NCI-H82 treated with DMSO at 0.1 percent for 48 hours (cell line): Measurements from ENCODE around the gene ERBB4.
"Not testable (repeated sequence)": the region's sequence is repeated elsewhere in the genome, so short reads cannot be mapped to it uniquely, and the experiment has no call there.

Experiments
- DNase-seq: peaks from one replicate; lab custom pipeline; 2025; ENCODE audit not compliant: unreplicated experiment; lab: John Stamatoyannopoulos, UW

ERBB4 gene

GRCh38 chr2:211756266-211756665, 782.3 kb downstream of the ERBB4 start:
- no peak for DNase-seq

DNA sequence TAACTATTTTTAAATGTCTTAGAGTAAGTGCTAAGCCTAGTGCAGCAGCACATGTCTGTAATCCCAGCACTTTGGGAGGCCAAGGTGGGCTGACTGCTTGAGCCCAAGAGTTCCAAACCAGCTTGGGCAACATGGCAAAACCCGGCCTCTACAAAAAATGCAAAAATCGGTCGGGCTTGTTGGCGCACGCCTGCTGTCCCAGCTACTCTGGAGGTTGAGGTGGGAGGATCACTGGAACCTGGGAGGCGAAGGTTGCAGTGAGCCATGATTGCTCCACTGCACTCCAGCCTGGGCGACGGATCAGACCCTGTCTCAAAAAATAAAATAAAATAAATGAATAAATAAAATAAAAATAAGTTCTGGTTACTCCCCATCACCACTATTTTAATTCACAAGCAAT, 783.4 kb downstream of the ERBB4 start:
- DNase-seq = no peak

GRCh38 chr2:211751848-211752247, 786.8 kb downstream of the ERBB4 start:
- DNase-seq = peak; percentile 69

DNA sequence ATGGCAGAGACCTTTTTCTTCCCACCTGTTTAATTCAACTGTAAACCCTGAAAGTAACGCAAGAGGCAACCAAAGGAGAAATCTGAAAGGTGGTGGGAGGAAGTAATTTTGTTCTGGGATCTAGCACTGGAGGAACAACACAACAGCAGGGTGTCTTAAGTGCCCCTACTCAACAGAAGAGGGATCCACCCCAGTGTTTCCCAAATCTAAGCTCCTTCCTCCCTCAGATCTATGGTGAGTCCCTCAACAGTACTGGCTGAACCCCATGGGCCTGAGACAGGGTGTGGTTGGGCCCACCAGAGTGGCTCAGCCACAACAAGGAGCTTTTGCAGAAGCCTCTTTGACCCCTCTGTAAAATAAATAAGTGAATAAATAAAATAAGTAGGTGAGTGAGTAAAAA, 790.3 kb downstream of the ERBB4 start:
- no peak for DNase-seq

GRCh38 chr2:211745295-211746097, 793.1 kb downstream of the ERBB4 start:
- DNase-seq = peak; percentile 54

- DNase-seq = no peak
Measured at GRCh38 chr2:211744379-211744778, 794.2 kb downstream of the ERBB4 start.

- DNase-seq = peak; percentile 36
Measured at GRCh38 chr2:211741966-211742365, 796.6 kb downstream of the ERBB4 start.

- no peak for DNase-seq
Measured at GRCh38 chr2:211737282-211737681, 801.3 kb downstream of the ERBB4 start.

DNA sequence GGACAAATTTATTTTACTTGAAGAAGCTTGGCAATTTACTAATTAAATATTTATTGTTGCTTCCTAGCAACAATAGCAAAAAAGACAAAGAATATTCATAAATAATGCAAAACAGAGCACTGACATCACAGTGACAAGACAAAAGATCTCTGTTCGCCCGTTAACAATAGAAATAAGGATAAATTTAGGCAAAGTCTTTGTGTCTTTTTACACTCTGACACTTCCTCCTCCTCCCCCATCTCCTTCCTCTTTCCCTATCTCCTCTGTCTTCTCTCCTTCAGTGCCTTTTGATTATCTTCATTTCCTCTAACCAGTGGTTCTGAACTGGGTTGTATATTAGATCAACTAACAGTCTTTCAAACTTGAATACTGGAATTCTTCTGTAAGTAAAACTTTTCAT, 808.4 kb downstream of the ERBB4 start:
- DNase-seq = no peak

DNA sequence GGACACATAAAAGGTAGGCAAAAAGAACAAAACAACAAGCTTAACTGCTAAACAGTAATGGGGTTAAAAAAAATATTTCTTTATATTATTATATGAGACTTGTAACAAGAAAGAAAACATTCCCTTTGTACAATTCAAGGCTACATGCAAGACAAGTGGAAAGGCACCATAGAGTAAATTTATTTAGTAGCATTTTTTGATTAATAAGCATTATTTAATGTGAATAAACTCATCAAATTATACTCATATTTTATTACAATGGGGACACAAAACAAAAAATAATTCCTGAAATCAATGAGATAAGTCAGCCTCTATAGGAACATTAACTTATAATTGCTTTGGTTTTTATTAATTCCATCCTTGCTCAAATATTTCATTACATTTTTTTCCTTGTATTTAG, 809.2 kb downstream of the ERBB4 start:
- no peak for DNase-seq

GRCh38 chr2:211724933-211725332, 813.7 kb downstream of the ERBB4 start:
- DNase-seq = no peak

GRCh38 chr2:211723398-211723797, 815.2 kb downstream of the ERBB4 start:
- no peak for DNase-seq

- DNase-seq = no peak
Measured at GRCh38 chr2:211722928-211723327, 815.7 kb downstream of the ERBB4 start.

GRCh38 chr2:211721874-211722273, 816.7 kb downstream of the ERBB4 start:
- not testable (repeated sequence) for DNase-seq

DNA sequence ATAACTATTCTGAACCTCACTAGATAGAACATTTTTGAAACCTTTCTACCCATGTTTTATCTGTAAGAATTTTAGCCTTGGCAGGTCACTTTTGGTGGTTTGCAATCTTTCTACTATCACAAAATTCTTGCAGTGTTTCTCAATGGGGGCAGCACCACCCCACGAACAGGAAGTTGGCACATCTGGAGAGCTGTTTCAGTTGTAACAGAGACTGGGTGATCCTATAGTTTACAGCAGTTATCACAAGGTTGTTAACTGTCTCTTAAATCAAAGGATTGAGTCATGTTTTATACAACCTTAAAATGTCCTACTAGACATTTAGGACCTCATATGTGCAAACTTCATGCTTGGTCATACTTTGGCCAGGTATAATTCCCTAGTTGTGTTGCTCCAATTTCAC, 829.2 kb downstream of the ERBB4 start:
- DNase-seq = no peak

DNA sequence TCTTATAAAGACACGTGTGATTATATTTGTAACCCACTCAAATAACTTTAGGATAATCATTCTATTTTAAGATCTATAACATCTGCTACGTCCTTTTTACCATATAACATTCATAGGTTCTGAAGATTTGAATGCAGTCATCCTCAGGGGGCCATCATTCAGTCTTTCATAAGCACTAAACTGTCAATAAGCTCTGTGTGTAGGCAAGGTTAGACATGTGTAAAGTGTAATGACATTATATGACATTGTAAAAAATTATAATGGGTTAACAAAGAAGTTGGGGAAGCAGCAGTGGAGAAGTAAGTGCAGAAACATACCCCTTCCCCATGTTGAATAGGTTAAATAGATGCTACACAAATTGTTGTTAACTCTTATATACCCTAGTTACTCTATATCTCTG, 845.9 kb downstream of the ERBB4 start:
- DNase-seq = no peak

GRCh38 chr2:211690736-211691135, 847.9 kb downstream of the ERBB4 start:
- no peak for DNase-seq

DNA sequence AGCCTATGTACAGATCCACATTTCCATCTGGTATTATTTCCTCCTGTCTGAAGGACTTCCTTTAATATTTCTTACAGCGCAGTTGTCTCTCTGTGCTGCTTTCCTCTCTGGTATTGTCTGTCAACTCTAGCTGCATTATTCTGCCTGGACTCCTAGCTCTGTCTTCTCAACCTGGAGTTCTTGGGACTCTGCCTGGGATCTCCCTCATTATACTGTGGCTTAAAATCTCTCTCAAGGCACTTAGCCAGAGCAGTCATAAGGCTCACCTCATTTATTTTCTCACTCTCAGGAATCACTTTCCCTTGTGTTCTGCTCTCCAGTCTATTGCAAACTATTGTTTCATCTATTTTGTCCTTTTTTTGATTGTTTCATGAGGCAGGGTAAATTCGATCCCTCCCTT, 850.4 kb downstream of the ERBB4 start:
- DNase-seq = no peak

DNA sequence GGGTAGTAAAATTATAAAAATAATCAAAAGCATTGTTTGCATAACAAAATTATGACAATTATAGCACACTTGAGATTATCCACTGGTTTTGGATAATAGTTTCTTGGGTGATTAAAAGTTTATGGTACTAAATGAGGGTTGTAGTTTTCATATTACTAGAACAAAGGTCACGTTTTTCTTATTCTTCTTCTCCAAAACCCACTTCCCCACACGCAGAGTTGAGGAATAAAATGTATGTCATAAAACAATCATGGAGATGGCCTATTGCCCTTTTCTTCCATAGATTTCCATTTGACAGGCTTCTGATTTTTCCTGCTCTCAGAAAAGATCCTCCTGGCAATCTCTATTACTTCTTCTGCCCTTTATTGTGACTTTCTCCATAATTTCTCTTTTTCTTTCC, 863.9 kb downstream of the ERBB4 start:
- DNase-seq = no peak

DNA sequence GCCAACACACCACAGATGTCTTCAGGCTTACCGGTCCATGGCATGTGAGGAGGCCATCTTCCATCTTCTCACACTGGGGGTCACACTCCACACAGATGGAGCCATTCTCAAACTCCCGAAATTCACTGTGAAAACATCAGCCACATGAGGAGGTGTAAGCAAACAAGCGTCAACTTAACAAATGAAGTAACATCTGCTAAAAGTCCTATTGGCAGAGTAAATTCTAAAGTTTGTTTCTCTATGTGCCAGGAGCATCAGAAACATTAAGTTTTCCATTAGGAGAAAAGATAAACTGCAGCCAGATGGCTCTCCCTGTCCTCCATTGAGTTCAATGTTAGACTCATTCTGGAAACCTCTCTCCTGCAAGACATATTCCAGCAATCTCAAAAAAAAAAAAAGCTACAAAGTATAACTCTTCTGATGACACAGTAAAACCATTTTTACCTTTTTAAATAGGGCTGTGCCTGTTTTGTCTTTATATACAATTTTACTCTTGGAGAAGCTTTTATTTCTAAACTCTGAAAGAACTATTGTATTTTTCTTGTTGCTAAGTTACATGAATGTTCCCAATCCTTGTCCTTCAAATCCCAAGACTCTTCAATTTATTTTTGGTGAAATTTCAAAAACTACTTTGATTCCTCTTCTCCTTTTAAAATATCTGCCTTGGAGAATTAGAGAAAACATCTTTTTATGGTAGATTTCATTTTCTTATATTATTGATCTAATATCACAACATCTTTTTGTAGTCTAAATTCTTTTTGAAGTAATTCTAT, 865.3 kb downstream of the ERBB4 start:
- DNase-seq = no peak

- DNase-seq = no peak
Measured at GRCh38 chr2:211671977-211672376, 866.6 kb downstream of the ERBB4 start.

DNA sequence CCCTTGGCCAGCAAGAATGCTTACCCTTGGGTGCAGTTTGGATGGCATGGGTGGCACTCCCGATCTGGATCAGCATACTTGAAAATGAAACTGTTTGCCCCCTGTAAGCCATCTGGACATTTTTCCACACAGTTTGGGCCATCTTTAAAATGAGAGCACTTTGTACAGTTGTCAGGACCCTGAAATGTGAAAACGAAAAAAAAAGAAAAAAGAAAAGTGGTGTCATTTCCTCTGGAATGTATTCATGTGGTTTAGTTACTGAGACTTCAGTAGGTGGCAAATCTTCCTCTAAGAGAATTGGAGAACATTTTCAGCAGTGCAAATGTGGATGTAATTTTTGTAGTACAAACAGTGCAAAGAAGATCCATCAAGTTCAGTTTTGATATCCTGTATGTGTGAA, 873.3 kb downstream of the ERBB4 start:
- no peak for DNase-seq
